HuH-7 (cell line): ENCODE data around the gene STAG1.
"Not testable (repeated sequence)": the region's sequence is repeated elsewhere in the genome, so short reads cannot be mapped to it uniquely, and the experiment has no call there.

ENCODE experiments used
- DNase-seq: peaks from one replicate; pipeline ENCODE4 v3.0.0; 2011; ENCODE audit warnings: low spot score

The STAG1 gene

GRCh38 chr3:136512381-136512780 is 239.8 kb downstream of the STAG1 start:
- DNase-seq, result no peak

DNA sequence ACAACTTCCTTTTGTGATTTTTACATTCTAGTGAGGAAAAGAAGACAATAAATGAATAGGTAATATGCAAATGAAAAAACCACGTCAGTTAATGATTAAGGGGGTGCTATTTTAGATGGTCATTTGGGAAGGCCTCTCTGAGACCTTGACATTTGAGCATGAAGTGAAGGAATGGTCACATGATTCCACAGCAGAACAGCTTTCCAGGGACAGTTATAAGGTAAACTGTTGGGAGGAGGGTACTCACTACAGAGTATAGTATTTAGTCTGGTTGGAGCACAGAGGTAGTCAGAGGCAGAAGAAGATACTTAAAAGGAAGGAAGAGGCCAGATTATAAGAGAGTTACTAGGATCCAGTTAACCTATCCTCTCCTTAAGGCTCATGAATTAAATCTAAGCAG is 246.5 kb downstream of the STAG1 start:
- no peak for DNase-seq

GRCh38 chr3:136503056-136503455 is 249.1 kb downstream of the STAG1 start:
- DNase-seq, result no peak

DNA sequence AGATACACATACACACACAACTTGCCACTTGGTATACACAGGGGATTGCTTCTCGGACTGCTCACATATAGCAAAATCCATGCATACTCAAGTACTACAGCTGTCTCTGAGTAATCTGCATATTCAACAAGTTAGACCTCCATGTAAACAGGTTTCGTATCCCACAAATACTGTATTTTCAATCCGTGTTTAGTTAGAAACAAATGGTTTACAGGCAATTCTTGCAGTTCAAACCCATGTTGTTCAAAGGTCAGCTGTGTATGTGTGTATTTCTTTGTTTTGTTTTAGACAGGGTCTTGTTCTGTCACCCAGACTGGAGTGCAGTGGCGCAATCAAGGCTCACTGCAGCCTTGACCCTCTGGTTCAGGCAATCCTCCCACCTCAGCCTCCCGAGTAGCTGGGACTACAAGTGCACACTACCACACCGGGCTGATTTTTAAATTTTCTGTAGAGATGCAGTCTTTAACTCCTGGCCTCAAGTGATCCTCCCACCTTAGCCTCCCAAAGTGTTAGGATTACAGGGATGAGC is 253.2 kb downstream of the STAG1 start:
- no peak for DNase-seq

DNA sequence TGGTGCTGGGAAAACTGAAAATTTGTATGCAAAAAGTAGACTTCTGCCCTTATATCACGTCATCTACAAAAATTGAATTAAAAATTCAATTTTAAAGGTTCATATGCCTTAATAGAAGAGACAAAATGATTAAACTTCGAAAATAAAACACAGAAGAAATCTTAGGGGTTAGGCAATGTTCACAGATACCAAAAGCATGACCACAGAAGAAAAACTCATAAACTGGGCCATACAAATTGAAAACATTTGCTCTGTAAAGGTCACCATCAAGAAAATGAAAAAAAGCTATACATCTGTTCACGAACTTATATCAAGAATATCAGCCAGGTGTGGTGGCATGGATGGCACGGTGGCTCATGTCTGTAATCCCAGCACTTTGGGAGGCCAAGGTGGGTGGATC is 257.0 kb downstream of the STAG1 start:
- DNase-seq, result no peak

DNA sequence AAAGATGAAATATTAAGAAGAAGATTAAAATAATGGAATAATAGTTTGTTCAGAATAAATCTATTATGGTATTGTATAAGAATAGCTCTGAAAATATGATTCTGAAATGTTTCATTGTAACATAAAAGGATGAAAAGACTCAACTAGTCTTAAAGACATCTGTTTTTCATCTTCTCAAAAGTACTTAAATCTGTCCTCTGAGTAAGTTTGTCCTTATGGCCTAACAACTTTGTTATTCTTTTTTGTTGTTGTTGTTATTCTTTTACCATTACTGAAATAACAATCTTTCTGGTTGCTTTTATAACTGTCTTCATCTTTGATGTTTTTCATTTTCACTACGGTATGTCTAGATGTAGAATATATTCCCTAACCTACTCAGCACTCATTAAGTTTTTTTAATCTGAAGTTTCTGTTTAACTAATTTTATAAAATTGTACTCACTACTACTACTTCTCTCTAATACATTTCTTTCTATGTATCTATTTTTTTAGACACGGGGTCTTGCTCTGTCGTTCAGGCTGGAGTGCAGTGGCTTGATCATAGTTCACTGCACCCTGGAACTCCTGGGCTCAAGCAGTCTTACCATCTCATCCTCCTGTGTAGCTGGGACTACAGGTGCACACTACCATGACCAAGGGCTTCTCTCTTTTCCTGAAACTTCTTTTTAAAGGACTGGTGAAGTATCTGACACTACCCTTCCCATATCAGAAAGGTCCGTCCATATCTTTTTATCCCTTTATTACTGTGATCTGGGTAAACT is 261.4 kb downstream of the STAG1 start:
- no peak for DNase-seq

DNA sequence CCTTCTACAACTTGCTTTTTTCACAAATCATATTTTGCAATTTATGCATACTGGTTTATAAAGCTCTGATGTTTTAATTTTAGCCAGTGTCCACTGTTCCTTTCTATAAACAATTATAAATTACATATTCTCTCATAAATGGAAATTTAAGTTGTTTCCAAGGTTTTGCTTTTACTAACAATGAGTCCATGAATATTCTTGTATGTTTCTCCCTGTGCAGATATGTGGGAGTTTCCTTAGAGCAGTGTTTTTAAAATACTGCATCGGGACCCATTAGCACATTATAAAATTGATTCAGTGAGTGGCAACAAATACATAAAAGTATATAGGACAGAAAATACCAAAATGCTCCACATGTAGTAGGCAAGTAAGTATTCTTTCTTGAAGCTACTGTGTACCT is 266.4 kb downstream of the STAG1 start:
- no peak for DNase-seq

GRCh38 chr3:136476280-136476679 is 275.9 kb downstream of the STAG1 start:
- no peak for DNase-seq

- not testable (repeated sequence) for DNase-seq
Measured at GRCh38 chr3:136474876-136475275, 277.3 kb downstream of the STAG1 start.

DNA sequence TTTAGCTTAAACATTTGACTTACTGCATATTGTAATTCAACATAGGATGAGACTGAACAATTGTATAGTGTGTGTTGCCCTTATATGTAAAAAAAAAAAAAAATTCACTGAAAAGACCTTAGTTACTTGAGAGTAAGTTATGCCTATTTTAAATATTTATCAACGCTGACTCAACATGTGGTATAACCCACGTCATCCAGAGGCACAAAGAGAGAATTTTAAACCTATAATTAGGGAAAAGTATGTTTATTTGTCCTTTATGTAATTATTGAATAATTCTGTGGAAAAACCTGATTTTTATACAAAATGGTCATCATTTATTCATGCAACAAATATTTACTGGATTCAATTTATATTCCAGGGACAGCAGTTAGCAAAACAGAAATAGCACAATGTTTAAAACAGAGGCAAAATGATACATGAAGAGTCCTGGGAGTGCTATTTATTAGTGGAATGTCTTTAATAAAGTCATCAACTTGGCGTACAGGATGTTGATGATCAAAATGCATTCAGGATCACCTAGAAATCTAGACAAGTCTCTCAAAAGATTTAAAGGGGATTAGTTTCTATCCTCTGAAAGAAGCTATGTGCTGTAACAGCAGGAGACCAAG is 278.4 kb downstream of the STAG1 start:
- no peak for DNase-seq

DNA sequence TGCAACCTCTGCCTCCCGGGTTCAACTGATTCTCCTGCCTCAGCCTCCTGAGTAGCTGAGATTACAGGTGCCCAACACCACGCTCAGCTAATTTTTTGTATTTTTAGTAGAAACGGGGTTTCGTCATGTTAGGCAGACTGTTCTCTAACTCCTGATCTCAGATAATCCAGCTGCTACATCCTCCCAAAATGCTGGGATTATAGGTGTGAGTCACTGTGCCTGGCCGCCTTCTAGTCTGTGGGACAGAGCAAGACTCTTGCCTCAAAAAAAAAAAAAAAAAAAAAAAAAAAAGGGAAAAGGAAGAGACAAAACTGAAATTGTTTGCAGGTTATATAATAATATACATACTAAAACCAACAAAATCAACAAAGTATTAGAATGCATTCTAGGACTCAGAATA is 286.9 kb downstream of the STAG1 start:
- no peak for DNase-seq

GRCh38 chr3:136464502-136464901 is 287.7 kb downstream of the STAG1 start:
- no peak for DNase-seq

DNA sequence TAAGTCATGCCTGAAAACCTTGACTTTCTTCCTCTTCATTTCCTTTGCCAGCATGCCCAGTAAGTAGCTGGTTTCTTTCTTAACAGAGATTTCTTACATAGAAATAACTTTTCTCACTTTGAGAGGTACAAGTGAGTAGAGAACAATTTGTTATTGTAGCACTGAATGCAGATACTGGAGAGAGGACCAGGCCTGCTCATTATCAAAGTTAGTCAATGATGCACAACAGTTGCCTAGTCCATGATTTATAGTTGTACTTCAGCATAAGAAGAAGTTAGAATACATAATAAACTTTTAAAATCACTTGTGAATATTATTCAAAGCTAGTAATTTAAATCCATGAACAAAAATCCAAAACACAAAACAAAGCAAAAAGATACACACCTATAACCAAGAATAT is 289.0 kb downstream of the STAG1 start:
- DNase-seq, result no peak

DNA sequence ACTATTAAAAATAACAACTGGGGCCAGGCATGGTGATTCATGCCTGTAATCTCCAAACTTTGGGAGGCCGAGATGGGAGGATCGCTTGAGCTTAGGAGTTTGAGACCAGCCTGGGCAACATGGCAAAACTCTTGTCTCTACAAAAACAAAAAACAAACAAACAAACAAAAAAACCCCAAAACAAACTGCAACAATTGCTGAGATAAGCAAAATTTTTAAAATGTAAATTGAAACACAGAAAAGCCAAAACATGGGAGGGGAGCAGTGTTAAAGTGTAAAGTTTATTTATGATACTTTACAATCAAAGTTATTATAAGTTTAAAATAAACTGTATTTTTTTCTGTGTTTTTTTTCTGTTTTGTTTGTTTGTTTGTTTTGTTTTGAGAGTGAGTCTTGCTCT is 294.4 kb downstream of the STAG1 start:
- DNase-seq, result no peak

- no peak for DNase-seq
Measured at GRCh38 chr3:136456196-136456595, 296.0 kb downstream of the STAG1 start.

DNA sequence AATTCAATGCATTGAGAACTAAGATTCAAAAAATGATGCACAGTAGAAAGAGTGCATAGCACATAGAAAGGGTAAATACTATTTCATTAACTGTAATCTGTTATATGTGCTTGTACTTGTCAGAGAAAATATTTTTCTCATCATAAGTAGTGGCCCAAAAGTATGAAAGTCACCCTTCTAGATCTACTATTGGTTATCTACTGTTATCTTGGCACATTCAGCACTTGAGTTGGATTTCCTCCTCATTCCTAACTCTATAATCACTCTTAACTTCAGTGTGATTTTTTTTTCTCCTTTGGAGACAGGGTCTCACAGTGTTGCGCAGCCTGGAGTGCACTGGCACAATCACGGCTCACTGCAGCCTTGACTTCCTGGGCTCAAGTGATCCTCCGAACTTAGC is 307.6 kb downstream of the STAG1 start:
- DNase-seq, result no peak

DNA sequence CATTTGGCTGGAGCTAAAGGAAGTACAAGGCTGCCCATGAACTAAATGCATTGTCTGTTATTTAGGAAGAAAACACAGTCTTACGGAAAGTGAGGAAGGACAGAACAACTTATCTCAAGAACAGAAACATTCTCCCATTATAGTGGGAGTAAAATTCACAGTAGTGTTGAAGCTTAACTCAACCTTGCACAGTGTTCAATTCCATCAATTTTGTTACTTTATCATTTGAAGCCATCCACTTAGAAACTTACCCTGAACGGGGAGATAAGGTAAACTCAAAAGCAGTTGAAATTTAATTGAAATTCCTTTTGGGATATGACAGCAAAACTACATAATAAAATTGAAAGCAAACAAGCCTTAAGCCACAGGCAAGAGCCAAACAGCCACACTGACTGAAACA is 315.1 kb downstream of the STAG1 start:
- no peak for DNase-seq

DNA sequence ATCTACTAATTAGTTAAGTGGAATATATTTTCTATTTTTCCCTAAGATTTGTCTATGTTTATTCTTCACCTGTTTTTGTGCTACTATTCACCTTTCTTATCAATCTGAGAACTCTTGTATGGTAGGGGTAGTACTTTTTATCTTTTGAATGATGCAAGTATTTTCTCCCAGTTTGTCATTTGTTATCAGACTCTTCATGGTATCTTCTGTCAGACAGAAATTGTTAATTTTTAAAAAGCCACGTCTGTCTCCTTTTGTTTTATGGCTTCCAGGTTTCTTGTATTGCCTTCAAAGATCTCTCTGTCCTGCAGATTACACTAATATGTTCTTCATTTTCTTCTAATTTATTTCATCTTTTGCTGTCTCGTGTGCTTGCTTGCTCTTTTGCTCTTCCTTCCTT is 317.7 kb downstream of the STAG1 start:
- DNase-seq, result no peak

GRCh38 chr3:136432685-136433084 is 319.5 kb downstream of the STAG1 start:
- no peak for DNase-seq

DNA sequence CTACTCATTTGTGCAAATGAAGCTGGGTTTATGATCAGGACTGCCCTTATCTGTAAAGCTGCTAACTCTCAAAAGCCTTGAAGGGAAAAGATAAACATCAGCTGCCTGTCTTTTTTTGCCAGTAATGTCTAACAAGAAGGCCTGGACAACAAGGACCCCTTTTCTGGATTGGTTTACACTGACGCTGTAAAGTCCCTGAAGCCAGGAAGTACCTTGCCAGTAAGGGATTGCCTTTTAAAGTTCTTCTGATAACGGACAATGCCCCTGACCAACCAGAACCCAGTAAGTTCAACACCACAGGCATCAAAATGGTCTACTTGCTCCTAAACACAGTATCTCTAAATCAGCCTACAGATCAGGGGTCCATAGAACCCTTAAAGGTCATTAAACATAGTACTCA is 324.0 kb downstream of the STAG1 start:
- DNase-seq, result no peak

DNA sequence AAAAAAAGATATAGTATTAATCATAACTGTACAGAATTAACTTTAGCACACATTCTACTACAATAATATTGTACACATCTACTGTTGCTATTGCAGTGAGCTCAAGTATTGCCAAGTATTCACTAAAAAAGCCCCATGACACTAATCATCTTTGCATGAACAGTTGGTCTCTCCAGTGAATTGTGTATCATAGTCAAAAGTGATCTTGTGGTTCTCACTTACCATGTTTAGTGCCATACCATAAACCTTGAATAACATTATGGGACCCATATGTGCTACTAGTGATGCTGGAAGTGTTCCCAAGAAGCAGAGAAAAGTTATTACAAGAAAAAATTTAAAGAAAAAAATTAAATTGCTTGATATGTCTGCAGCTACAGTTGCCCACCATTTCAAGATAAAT is 324.9 kb downstream of the STAG1 start:
- DNase-seq, result no peak

DNA sequence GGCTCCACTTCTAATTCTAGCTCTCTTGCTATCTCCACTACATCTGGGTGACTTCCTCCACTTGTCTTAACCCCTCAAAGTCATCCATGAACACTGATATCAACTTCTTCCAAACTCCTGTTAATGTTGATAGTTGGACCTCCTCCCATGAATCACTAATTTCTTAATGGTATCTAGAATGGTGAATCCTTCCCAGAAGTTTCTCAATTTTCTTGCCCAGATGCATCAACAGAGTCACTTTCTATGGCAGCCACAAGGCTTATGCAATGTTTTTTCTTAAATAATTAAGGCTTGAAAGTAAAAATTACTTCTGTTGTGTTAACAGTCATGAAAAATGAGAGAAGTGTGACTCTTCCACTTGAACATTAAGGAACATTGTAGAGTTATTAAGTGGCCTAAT is 337.7 kb downstream of the STAG1 start:
- DNase-seq, result no peak

GRCh38 chr3:136412307-136412706 is 339.9 kb downstream of the STAG1 start:
- no peak for DNase-seq

DNA sequence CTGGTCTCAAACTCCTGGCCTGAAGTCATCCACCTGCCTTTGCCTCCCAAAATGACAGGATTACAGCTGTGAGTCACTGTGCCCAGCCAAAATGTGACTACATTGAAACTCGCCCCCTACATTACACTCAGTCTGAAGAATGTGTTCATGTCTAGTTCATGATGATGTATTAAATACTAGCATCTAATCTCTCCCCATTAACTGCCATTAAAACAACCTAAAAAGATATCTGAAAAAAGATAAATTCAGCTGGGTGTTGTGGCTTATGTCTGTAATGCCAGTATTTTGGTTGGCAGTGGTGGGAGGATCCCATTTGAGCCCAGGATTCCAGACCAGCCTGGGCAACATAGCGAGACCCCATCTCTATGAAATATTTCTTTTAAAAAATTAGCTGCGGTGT is 342.6 kb downstream of the STAG1 start:
- no peak for DNase-seq
